Measurements from ENCODE around the gene KNTC1.

The KNTC1 gene

DNA sequence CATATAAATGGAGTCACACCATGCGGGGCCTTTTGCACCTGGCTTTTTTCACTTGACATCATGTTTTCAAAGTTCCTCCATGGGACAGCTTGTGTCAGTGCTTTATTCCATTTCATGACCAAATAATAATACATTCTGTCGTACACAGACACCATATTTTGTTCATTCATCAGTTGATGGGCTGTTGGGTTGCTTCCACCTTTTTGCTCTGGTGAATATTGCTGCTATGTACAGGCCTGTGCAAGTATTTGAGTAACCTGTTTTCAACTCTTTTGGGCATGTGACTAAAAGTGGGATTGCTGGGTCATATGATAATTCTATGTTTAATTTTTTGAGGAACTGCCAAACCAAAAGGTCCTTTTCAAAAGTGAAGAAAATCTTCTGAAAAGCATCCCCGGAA, 129.2 kb downstream of the KNTC1 start:
- no peak for DNase-seq

DNA sequence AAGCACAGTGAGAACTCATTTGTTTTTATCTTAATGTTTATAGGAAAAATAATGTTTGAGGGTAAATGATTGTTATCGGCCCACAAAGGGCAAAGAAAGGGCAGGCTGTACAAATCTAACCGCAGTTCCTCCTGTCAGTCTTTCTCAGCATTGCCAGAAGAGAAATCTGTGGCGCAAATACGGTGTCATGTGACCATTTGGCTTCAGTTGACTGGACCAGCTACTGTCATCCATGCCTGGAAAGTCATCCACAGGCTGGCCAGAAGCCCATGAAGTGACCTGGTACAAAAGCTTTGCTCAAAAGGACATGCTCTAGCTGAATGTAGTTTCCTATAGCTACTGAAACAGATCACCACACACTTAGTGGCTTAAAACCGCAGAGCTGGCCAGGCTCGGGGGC, 132.5 kb downstream of the KNTC1 start:
- no peak for DNase-seq

- DNase-seq: no peak
These were observed 134.2 kb downstream of the KNTC1 start for GRCh38 chr12:122661246-122661645.

- no peak for DNase-seq
These were observed 134.9 kb downstream of the KNTC1 start for GRCh38 chr12:122661938-122662337.

DNA sequence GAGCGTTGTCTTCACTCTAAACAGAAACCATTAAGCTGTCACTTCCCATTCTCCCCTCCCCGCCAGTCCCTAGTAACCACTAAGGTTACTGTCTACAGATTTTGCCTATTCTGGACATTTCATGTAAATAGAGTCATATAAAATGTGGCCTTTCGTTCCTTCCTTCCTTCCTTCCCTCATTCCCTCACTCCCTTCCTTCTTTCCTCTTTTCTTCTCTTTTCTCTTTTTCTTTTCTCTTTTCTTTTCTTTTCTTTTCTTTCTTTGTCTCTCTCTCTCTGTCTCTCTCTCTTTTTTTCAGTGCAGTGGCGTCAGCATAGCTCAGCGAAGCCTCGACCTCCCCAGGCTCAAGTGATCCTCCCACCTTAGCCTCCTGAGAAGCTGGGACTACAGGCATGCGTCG, 138.3 kb downstream of the KNTC1 start:
- DNase-seq: no peak

DNA sequence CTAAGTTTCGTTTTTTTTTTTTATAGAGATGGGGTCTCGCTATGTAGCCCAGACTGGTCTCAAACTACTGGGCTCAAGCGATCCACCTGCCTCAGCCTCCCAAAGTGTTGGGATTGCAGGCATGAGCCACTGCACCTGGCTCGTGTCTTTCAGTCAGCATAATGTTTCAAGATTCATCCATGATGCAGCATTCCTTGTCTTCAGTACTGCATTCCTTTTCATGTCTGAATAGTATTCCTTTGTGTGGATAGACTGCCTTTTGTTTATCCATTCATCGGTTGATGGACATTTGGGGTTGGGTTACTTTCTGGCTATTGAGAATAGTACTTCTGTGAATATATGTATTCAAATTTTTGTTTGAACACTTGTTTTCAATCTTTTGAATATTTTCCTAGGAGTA, 138.7 kb downstream of the KNTC1 start:
- no peak for DNase-seq

DNA sequence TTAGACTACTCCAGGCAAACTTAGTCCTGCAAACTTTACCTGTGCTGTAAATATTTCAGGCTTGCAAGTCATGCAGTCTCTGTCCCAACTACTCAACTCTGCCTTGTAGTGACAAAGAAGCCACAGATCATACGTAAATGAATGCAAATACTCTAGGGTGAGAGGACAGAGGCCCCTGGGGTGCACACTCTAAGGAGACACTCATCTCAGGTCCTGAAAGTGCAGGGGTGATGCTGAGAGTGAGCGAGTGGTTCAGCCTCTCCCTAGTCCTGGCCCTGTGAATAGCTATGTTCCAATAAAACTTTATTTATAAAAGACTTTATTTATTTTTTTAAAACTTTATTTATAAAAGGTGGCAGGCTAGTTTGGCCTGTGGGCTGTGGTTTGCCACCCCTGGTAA, 141.2 kb downstream of the KNTC1 start:
- DNase-seq: no peak

GRCh38 chr12:122669397-122670070, 142.5 kb downstream of the KNTC1 start:
- no peak for DNase-seq

DNA sequence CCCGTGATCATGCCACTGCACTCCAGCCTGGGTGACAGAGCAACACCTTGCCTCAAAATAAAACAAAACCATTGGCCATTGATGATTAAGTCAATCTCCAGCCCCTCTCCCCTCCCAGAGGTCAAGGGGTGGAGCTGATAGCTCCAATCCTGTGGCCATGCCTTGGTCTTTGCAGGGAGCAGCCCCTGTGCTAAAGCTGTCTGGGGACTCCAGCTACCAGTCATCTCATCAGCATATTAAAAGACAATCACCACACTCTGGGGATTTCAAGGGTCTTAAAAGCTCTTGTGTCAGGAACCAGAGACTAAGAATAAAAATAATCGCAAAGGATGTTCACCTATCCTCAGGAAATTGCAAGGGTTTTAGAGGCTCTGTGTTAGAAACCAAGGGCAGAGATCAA, 145.5 kb downstream of the KNTC1 start:
- no peak for DNase-seq

All from SHP77 (cell line).